Right lobe of liver (tissue), 6 donors: ENCODE results near the gene OSBPL2. TPM values are rescaled to one million over a fixed set of nuclear protein-coding genes. Genes with fewer than 3 reads are reported as not detected.

Source experiments
- ATAC-seq, 4 donors: fragments of 200-7000 bp; cut with Tn5 transposase; one replicate each; pipeline ENCODE4 v1.9.1; 2020; ENCODE audit warnings: mild to moderate bottlenecking in 4 of 4, moderate library complexity in 4 of 4
- DNase-seq, 3 donors: peaks; one replicate each; pipeline ENCODE4 v3.0.0-alpha.2; 2020
- H3K27ac ChIP-seq, 3 donors: fragments of 200-600 bp; one replicate each; pipeline ENCODE4 v1.8.0; 2022
- H3K27me3 ChIP-seq, 2 donors: fragments of 200-600 bp; one replicate each; pipeline ENCODE4 v1.8.0; 2022
- H3K36me3 ChIP-seq, 4 donors: fragments of 200-600 bp; sonication (generic) in 1 of 4; one replicate each; pipeline versions ENCODE4 v1.5.1 to v1.8.0; 2017 to 2022; ENCODE audit warnings: control low read depth in 1 of 4
- H3K4me1 ChIP-seq, 4 donors: fragments of 200-600 bp; sonication (generic) in 1 of 4; one replicate each; pipeline versions ENCODE4 v1.5.1 to v1.8.0; 2017 to 2022; ENCODE audit warnings: control low read depth in 1 of 4
- H3K4me3 ChIP-seq, 3 donors: fragments of 200-600 bp; one replicate each; pipeline ENCODE4 v1.8.0; 2022
- H3K9me3 ChIP-seq, 4 donors: fragments of 200-600 bp; sonication (generic) in 1 of 4; one replicate each; pipeline versions ENCODE4 v1.5.1 to v1.8.0; 2017 to 2022; ENCODE audit warnings: control low read depth in 1 of 4
- CTCF ChIP-seq, 4 donors: fragments of 200-600 bp in 3 of 4; fragments of 450-650 bp in 1 of 4; IDR thresholded peaks; one replicate each; pipeline versions ENCODE4 v1.5.1 to v1.8.0; 2016 to 2022; ENCODE audit warnings: antibody characterized with exemption in 4 of 4, mild to moderate bottlenecking in 2 of 4
- POLR2A ChIP-seq: fragments of 450-650 bp; IDR thresholded peaks from one replicate; pipeline ENCODE4 v1.6.1; 2017; ENCODE audit warnings: antibody characterized with exemption, mild to moderate bottlenecking
- WGBS: methylation state at CpG from one replicate; pipeline ENCODE4 v1.1.6; 2018; ENCODE audit warnings: low coverage, low lambda C conversion rate; ENCODE audit not compliant: insufficient coverage; ENCODE audit errors: missing lambda C conversion rate; 5-methylcytosine and 5-hydroxymethylcytosine counted together
- intact Hi-C, 2 donors: fragments of 100-400 bp; cut with DNase I; formaldehyde crosslinking; loops; one replicate each; pipeline versions ENCODE4 v1.11.2 to v1.14.1; 2022
- total RNA-seq, 6 experiments: library from RNA; depleted of rRNA in 2 of 6; stranded (reverse); fragments of >200 nt in 2 of 6; fragmentation: NEBNext Ultra II Directional in 3 of 6; extraction: Animal tissue kit (Norgen Biotek cat#: 25700) in 3 of 6; gene quantifications; one replicate each; pipeline versions ENCODE4 v1.1.0 to v1.2.4, GENCODE V29; 2016 to 2023
- donor health status: DM: no; HTN: yes; CAD: no.
- donor health status: DM: no; HTN: no; CAD: no.
- donor health status: DM: no; HTN: no; CAD: no.
- donor health status: DM: no; HTN: yes; CAD: no.
- donor health status: DM: no; HTN: yes; CAD: no.

OSBPL2 gene
- total RNA-seq, 6 experiments from 2014 or later = 15.6 to 27.8 (median 21.2) TPM

GRCh38 chr20:62232194-62232593 is 6.1 kb upstream of the OSBPL2 start:
- Histone ChIP-seq H3K36me3 (no peaks in the 10 kb centered on the region), H3K4me1 (peaks cover 0 to under 1% (median 0%) of the 10 kb centered on the region in 4 donors), H3K9me3 (no peaks in the 10 kb centered on the region), H3K27ac (no peak overlapping the region), H3K27me3 (no peaks in the 10 kb centered on the region), H3K4me3 (no peak overlapping the region)
- no peak for TF ChIP-seq POLR2A
- no peak for TF ChIP-seq CTCF (IDR thresholded peaks at IDR 0.05)
- no peak for DNase-seq
- intact Hi-C loops = no loop called here
- ATAC-seq = no peak
- no CpG with 5 or more reads among the region's 7 CpGs for WGBS

- Histone ChIP-seq H3K27ac (no peak overlapping the region), H3K27me3 (no peaks in the 10 kb centered on the region), H3K36me3 (no peaks in the 10 kb centered on the region), H3K4me3 (no peak overlapping the region), H3K9me3 (no peaks in the 10 kb centered on the region), H3K4me1 (peaks cover 0 to 8% (median 3%) of the 10 kb centered on the region in 4 donors)
- 73% methylated on average over 2 of the region's 18 CpGs for whole genome bisulfite sequencing
- ATAC-seq (no peak), DNase-seq (no peak)
- TF ChIP-seq POLR2A (no peak), CTCF (IDR thresholded peaks at IDR 0.05) (no peak)
- intact Hi-C loops = no loop called here
These were observed 5.3 kb upstream of the OSBPL2 start for GRCh38 chr20:62232770-62233645.

DNA sequence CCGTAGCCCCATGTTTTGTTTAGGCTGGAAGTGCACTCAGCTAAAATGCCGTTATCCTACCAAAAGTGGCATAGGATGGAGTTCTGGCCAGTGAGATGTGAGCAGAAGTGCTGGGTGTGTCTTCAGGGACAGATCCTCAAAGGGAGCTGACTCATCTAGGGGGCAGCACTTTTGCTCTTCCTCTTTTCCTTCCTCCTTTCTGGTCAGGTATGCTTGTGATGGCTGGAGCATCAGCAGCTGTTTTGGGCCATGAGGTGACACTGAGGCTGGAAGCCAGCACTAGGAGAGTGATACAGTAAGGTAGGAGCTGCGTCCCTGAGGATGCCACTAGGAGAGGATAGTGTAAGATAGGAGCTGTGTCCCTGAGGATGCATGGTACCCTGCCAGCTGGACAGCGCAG is 4.6 kb upstream of the OSBPL2 start:
- no peak overlapping the region for H3K27ac ChIP-seq
- ATAC-seq (no peak), DNase-seq (no peak)
- TF ChIP-seq POLR2A (no peak), CTCF (IDR thresholded peaks at IDR 0.05) (no peak)
- no peaks in the 10 kb centered on the region for H3K36me3 ChIP-seq
- no peak overlapping the region for H3K4me3 ChIP-seq
- intact Hi-C loops = no loop called here
- 100% methylated on average over 1 of the region's 4 CpGs for WGBS
- no peaks in the 10 kb centered on the region for H3K27me3 ChIP-seq
- H3K4me1 ChIP-seq = peaks cover 0 to 8% (median 3%) of the 10 kb centered on the region in 4 donors
- no peaks in the 10 kb centered on the region for H3K9me3 ChIP-seq

DNA sequence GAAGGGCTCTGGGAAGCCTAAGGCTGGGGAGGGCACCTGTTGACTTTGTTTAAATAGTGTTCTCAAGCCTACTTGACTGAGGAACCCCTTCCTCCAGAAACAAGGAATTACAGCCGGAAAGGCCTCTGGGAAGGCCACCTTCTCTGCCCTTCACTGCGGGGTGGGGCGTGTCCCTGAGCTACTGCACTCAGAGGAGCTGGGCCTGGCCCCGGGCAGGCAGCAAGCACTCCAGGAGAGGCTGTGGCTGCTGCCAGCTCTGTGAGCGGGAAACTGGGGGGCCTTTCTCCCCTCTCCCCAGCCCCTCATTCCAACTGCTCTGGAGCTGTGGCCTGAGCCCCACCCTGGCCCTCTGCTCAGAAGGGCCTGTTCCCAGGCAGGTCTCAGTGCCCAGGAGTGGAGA is 4.0 kb upstream of the OSBPL2 start:
- no peaks in the 10 kb centered on the region for H3K27me3 ChIP-seq
- H3K4me3 ChIP-seq = no peak overlapping the region
- H3K9me3 ChIP-seq = no peaks in the 10 kb centered on the region
- no peak for DNase-seq
- TF ChIP-seq CTCF (IDR thresholded peaks at IDR 0.05) (no peak), POLR2A (no peak)
- no CpG with 5 or more reads among the region's 5 CpGs for WGBS
- H3K4me1 ChIP-seq = peaks cover 0 to 12% (median 3%) of the 10 kb centered on the region in 4 donors
- H3K36me3 ChIP-seq = no peaks in the 10 kb centered on the region
- H3K27ac ChIP-seq = no peak overlapping the region
- ATAC-seq = no peak
- intact Hi-C loops = no loop called here
